RCC 7860 (cell line): Measurements from ENCODE around the gene IRF9.

Experiments used
- DNase-seq: peaks from one replicate; pipeline ENCODE4 v3.0.0-alpha.2; 2015; ENCODE audit warnings: low spot score
- FAIRE-seq: peaks from 2 replicates; lab custom pipeline; 2012; peaks lifted over from hg19 to GRCh38; lab: Jason Lieb, UNC

The IRF9 gene, protein sequence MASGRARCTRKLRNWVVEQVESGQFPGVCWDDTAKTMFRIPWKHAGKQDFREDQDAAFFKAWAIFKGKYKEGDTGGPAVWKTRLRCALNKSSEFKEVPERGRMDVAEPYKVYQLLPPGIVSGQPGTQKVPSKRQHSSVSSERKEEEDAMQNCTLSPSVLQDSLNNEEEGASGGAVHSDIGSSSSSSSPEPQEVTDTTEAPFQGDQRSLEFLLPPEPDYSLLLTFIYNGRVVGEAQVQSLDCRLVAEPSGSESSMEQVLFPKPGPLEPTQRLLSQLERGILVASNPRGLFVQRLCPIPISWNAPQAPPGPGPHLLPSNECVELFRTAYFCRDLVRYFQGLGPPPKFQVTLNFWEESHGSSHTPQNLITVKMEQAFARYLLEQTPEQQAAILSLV

DNA sequence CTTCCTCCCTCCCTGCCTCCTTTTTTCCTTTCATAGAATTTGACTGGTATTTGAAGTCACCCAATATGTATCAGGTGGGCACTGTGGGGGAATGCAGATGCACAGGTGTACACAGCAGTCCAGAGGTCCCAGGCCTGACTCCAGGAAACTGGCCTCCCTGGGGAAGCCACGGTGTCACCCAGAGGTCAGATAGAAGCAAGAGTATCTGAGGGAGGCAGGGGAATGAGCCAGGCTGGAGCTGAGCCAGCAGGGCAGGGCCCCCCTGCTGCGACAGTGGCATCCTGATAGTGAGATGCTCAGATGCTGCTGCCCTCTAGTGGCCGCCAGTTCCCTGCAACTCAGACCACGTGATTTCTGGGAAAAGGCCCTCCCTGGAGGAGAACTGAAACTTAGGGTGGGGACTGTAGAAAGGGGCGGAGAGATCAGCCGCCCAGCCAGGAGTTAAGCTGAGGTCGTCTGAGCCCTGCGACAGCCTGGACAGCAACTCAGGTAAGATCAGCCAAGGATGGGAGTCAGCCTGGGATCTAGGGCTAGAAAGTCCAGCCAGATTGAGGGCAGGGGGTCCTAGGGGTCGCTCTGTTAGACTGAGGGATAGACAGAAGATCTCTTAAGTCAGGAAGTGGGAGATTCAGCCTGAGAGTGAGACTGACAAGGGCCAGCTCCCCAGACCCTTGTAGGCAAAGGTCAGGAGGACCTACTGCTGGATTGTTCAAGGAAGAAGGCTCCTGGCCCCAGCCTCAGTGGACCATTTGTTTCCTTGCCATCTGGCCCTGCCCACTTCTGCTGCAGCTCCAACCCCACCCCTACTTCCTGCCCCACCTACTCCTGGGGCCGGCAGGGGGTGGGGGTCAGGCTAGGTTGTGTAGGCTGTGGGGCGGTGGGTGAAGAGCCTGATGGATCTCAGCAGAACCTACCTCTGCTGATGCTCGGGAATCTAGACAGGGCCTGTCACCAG, at the start of gene IRF9:
TSS of gene IRF9 (plus strand) at position 416 of the 955 bp plus-strand sequence. CDS start 880 bp downstream, outside the sequence.
- FAIRE-seq: peak; percentile 61
- DNase-seq: peak; percentile 86

DNA sequence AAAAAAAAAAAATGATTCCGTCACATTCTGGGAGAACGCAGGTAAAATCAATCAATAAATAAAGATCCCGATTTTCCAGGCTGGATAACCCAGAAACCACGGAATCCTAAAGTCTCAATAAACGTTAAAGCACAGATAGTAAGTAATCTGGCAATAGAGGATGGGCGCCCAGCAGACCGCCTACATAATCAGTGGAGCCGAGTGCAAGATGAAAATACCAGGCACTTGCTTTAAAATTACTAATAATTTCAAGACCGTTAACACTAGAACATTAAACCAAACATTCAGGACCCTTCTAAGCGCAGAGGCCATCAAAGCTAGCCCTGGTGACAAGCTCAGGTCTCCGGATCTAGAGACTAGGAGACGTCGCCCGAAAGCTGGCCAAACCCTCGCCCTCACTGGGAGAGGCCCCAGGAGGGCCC, 47.7 kb upstream of the IRF9 start:
- no peak for FAIRE-seq

GRCh38 chr14:24113801-24114531, 47.1 kb upstream of the IRF9 start:
- FAIRE-seq (no peak), DNase-seq (peak; percentile 79)

More for the DNA sequence above, 47.7 kb upstream of the IRF9 start:
- no peak for DNase-seq

DNA sequence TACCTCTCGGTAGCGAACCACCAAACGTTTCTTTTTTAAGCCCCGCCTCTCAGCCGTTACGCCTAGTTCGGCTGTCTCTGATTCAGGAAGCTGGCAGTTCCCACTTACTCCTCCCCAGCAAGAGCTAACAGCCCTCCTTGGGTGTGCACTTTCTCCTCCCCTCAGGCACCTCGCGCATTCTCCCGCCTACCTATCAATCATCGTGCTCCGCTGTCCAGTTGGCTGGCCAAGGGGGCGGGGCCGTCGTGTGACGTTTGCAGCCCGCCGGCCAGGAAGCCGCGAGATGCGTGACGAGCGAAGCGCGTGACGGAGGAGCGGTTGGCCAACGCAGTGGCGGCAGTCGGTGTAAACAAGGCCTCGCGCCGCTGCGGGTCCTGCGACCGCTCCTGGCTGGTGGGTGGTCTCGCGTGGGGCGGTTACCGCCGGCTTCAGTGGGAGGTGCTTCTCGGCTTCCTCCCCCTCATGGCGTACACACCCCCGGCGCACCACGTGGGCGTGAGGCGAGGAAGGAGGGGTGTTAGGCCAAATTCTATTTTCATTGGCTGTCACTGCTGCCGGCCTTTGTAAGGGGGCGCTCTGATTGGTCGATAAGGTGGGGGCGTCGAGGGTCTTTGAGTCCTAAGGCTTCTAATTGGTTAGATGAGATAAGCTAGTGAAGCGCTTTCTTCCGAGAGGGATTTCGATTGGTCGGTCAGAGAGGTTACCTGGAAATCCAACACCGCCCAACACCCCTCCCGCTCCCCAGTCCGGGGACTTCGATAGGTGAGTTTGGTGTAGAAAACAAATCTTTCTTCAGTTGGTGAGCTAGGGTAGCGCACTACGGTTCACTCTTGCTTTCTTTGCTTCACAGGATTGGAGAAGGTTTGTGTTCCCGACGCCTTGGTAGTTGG, 46.3 kb upstream of the IRF9 start, which contains the start of the genes DCAF11 and NRL:
TSS of gene DCAF11 (plus strand) at position 246 of the 890 bp plus-strand sequence. CDS start 818 bp downstream, outside the sequence.
TSS of gene NRL (minus strand) at position 418 of the 890 bp plus-strand sequence. CDS start 32,101 bp downstream, outside the sequence.
- FAIRE-seq (peak; percentile 79), DNase-seq (peak; percentile 96)

DNA sequence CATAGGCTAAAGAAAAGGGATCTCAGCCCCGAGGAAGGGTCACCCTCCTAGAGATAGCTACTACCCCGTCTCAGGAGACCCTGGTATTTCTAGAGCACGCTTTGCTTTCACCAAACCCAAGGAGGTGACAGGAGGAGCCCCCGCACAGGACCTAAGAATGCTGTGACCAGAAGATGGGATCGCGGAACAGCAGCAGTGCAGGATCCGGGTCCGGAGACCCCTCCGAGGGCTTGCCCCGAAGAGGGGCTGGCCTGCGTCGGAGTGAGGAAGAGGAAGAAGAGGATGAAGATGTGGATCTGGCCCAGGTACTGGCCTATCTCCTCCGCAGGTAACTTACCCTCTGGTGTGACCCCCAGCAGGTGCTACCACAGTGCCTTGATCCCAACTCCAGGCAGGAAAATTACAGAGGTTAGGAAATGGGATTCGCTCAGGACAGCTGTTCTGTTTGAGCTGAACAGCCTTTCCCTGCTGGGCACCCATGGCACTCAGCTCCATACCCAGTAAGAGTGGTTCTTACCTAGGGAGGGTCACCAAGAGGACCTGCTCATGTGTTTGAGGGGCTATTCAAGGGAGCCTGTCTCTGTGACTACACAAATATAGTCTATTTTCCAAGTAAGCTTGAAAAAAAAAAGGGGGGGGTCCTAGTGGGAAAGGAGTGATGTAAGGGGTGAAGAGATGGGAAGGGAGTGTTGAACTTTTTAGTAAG, 45.5 kb upstream of the IRF9 start:
- no peak for FAIRE-seq
- DNase-seq: no peak

GRCh38 chr14:24116128-24116814, 44.8 kb upstream of the IRF9 start:
- DNase-seq (no peak), FAIRE-seq (no peak)

DNA sequence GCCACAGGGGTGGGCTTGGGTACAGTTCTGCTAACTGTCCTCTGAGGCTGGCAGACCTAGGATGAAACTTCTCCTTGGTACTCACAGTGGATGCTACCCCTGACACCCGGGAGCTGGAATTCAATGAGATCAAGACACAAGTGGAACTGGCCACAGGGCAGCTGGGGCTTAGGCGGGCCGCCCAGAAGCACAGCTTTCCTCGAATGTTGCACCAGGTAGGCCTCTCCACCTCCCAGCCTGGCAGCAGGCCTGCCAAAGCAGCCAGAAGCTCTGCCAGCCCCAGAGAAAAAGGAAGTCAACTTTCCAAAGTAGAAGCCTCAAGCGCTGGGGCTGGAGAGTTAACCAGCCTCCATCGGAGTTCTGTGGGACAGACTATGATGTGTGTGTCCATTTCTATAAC, 43.9 kb upstream of the IRF9 start:
- DNase-seq: no peak

GRCh38 chr14:24119691-24120090, 41.4 kb upstream of the IRF9 start:
- DNase-seq (no peak), FAIRE-seq (no peak)

More for the DNA sequence above, 43.9 kb upstream of the IRF9 start:
- no peak for FAIRE-seq

DNA sequence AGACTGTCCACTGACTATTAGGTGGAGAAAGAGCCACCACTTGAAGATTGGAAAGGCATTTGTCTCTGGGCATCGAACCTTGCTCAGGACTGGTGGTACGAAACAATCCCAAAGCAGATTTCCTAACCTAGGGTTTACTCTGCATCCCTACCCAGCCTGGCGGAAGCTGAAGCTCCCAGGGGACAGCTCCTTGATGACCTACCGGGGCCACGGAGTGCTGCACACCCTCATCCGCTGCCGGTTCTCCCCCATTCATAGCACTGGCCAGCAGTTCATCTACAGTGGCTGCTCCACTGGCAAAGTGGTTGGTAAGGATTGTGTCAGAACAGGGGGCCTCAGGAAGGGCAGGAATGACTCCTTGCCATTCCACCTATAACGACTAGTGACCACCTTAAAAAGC, 39.9 kb upstream of the IRF9 start:
- FAIRE-seq (no peak), DNase-seq (no peak)

- DNase-seq: no peak
- no peak for FAIRE-seq
Observed at GRCh38 chr14:24122416-24122815, 38.6 kb upstream of the IRF9 start.

- FAIRE-seq (no peak), DNase-seq (no peak)
Observed at GRCh38 chr14:24122898-24123297, 38.2 kb upstream of the IRF9 start.

- FAIRE-seq (no peak), DNase-seq (no peak)
Observed at GRCh38 chr14:24123424-24124417, 37.3 kb upstream of the IRF9 start.

GRCh38 chr14:24126939-24127338, 34.1 kb upstream of the IRF9 start:
- no peak for FAIRE-seq

DNA sequence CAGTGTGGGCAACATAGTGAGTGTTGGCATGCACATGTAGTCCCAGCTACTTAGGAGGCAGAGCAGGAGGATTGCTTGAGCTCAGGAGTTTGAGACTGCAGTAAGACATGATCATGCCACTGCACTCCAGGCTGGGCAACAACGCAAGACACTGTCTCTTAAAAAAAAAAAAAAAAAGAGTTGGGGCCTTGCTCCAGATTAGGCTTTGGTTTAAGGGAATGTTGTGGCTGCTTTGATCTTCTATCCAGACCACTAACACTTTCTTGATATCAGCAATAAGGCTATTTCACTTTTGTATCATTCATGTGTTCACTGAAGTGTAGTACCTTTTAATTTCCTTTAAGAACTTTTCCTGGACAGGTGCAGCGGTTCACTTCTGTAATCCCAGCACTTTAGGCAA, 33.4 kb upstream of the IRF9 start:
- DNase-seq (no peak), FAIRE-seq (no peak)

More at GRCh38 chr14:24126939-24127338, 34.1 kb upstream of the IRF9 start:
- DNase-seq: no peak

DNA sequence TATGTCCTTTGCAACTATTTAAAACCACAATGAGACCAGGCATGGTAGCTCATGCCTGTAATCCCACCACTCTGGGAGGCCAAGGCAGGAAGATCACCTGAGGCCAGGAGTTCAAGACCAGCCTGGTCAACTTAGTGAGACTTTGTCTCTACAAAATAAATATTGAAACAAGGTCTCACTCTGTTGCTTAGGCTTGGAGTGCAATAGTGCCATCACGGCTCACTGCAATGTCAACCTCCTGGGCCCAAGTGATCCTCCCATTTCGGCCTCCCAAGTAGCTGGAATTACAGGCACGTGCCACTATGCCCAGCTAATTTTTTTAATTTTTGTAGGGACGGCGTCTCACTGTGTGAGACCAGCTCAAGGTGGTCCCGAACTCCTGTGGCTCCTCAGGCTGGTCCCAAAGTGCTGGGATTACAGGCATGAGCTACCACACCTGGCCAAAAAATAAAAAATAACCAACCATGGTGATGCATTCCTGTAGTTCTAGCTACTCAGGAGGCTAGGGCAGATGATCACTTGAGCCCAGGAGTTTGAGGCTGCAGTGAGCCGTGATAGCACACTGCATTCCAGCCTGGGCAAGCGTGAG, 31.6 kb upstream of the IRF9 start:
- DNase-seq (no peak), FAIRE-seq (no peak)

- DNase-seq: no peak
- no peak for FAIRE-seq
Observed at GRCh38 chr14:24130380-24130716, 30.7 kb upstream of the IRF9 start, which contains the start of gene FITM1. Gene FITM1 (plus strand): TSS chr14:24130659. CDS start chr14:24131564, 905 bp downstream.
